ENCODE results near the gene ADGRL3.

Gene ADGRL3

DNA sequence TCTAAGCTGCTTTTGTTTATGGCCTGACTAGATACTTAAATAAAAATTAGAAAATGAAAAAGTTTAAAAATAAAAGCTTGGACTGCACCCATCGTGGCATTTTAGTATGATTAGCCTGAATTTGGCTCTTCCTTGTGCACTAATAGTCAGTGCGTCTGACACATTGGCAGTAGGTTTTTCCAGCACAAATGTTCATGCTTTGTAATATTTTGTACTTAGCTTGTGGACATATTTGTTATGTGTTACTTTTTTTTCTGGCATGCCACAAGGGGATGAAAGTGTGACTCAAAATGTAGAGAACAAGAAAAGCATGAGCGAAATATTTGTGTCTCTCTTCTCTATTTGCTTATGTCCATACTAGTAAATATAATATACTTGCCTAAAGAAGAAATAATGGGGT lies 359.3 kb downstream of the ADGRL3 start:
- intact Hi-C loops (cut with DNase I), result no loop called here
- no peak for DNase-seq

DNA sequence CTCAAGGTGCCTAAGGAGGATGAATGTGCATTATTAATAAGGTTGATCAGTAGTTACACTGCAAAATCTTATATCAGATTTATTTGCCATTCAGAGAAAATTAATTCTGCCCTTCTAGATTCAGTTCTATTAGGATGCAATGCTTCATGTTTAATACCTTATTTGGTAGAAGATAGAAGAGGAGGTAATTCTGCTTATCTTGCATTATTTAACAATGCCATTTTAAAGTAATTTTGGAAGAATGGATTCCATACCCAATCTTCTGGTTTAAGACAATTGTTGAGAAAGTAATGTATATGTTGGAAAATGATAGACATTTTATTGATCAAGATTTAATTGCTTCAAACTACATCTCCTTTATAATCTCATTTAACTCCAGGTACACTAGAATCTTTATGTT lies 360.9 kb downstream of the ADGRL3 start:
- DNase-seq, result no peak

GRCh38 chr4:61571761-61572559 lies 371.8 kb downstream of the ADGRL3 start:
- intact Hi-C loops (cut with DNase I), result no loop called here
- no peak for DNase-seq

More for the DNA sequence above, 360.9 kb downstream of the ADGRL3 start:
- intact Hi-C loops (cut with DNase I), result no loop called here

DNA sequence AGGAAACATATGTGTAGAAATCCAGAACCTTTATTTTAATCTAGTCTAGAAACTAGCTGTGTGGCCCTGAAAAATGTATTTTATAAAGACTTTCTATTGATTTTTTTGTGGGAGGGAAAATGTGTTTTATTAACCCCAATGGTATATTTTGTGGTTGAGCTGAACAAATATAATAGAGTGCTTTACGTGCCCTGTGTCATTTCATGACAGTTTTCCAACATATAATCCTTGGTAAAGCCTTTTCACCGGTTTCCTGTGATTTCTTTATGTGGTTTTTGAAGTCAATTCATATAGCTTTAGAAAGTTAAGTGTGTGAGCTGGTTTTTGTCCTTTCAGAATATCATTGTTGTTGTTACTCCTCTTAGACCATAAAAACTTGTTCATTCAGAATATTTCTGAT lies 375.7 kb downstream of the ADGRL3 start:
- DNase-seq, result no peak
- intact Hi-C loops (cut with DNase I), result no loop called here

GRCh38 chr4:61579786-61580185 lies 379.7 kb downstream of the ADGRL3 start:
- no peak for DNase-seq
- intact Hi-C loops (cut with DNase I), result no loop called here

DNA sequence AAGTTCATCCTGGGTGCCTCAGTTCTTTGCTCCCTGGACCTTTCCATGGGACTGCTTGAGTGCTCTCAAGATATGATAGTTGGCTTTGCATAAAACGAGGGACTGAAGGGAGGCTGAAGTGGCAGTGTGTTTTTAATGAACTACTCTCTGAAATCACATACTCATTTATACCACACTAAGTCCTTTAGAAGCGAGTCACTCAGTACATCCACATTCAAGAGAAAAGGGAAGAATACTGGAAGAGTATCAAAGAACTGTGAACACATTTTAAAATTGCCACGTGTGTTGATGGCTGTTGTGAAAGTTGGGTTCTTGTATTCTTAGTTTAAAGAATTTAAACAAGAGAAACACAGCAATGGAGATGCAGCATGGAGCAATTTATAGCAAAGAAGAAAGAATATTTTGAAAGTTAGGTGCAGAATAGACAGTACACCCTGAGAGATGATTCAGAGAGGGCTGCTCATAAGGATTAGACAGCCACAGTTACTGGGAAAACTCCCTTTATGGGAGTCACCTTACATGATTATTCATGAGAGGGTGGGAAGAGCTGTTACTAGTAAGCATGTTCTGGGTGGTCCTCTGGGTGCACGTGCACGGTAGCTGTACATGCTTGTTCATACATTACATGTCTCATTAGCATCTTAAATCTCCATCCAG lies 380.7 kb downstream of the ADGRL3 start:
- DNase-seq, result no peak
- intact Hi-C loops (cut with DNase I), result no loop called here

GRCh38 chr4:61583696-61584095 lies 383.6 kb downstream of the ADGRL3 start:
- no peak for DNase-seq
- intact Hi-C loops (cut with DNase I), result no loop called here

- intact Hi-C loops (cut with DNase I), result no loop called here
Observed at GRCh38 chr4:61588621-61589402, 388.7 kb downstream of the ADGRL3 start.

DNA sequence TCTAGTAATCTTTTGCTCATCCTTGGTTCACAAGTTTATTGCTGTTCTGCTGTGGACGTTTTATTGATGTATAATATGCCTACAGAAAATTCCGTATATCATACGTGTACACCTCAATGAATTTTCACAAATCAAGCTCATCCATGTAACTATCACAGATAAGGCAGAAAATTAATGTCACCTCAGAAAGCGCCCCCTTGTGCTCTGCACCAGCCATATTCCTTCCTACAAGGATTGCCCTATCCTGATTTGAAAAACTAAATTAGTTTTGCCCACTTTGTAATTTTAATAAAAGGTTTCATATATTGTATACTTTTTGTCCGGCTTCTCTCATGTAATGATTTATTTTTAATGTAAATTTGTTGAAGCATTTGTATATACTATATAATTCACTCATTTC lies 390.8 kb downstream of the ADGRL3 start:
- intact Hi-C loops (cut with DNase I), result no loop called here
- no peak for DNase-seq

More at GRCh38 chr4:61588621-61589402, 388.7 kb downstream of the ADGRL3 start:
- DNase-seq, result no peak

- intact Hi-C loops (cut with DNase I), result no loop called here
- DNase-seq, result no peak
Observed at GRCh38 chr4:61596606-61597340, 396.6 kb downstream of the ADGRL3 start.

- DNase-seq, result no peak
- intact Hi-C loops (cut with DNase I), result no loop called here
Observed at GRCh38 chr4:61603086-61603485, 403.0 kb downstream of the ADGRL3 start.

- no peak for DNase-seq
- intact Hi-C loops (cut with DNase I), result no loop called here
Observed at GRCh38 chr4:61604054-61604453, 403.9 kb downstream of the ADGRL3 start.

DNA sequence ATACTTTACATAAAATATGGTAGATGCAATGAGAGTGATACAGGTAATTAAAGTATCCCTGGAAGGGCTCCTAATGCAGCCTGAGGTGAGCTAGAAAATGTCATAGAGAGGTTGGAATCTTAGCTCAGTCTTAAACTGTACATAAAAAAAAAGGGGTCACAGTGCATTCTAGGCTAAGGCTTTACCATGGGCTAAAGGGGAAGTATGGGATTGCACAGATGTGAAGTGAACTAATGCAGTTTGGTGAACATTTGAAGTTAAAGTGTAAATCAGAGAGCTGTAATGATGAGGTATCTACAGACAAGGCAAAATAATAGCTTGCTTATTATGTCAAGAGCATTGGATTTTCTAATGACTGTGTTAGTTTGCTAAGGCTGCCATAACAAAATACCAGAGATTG lies 405.9 kb downstream of the ADGRL3 start:
- intact Hi-C loops (cut with DNase I), result no loop called here
- no peak for DNase-seq

DNA sequence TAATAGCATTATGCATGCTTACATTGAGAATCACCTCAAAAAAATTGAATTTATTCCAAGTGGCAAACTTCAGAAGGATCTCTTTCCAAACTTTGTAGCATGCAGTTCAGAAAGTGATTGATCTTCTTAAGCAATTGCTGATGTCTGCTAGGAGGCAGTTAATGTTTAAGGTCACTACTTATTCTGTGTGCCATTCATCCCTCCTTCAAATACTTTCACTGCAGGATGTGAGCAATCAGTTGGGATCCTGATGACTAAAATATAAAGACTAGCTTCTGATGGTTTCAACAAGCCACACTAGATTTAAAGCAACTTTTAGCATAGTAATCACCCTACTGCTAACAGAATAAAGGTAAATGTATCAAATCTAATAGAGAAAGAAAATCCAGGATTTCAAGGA lies 414.1 kb downstream of the ADGRL3 start:
- DNase-seq, result no peak
- intact Hi-C loops (cut with DNase I), result no loop called here

GRCh38 chr4:61619528-61619927 lies 419.4 kb downstream of the ADGRL3 start:
- no peak for DNase-seq
- intact Hi-C loops (cut with DNase I), result no loop called here

- intact Hi-C loops (cut with DNase I), result no loop called here
- no peak for DNase-seq
Observed at GRCh38 chr4:61628282-61628681, 428.2 kb downstream of the ADGRL3 start.

DNA sequence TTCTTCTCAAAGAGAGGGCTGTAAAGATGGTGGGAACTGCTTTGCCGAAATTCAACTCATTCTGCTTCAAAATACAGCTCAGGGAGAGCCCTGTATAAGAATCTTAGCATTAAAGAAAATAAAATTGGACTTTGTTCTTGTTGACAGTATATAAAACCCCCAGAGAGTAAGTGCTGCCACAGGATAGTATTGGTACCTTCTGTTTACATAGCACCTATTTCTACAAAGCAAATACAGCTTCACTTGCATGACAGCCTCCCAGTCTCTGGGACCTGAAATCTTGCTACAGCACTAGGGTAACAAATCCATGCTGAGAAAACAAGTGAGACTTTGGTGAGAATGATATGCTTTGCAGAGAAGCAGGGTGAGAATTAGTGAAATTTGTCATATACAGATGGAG lies 428.6 kb downstream of the ADGRL3 start:
- intact Hi-C loops (cut with DNase I), result no loop called here
- no peak for DNase-seq

DNA sequence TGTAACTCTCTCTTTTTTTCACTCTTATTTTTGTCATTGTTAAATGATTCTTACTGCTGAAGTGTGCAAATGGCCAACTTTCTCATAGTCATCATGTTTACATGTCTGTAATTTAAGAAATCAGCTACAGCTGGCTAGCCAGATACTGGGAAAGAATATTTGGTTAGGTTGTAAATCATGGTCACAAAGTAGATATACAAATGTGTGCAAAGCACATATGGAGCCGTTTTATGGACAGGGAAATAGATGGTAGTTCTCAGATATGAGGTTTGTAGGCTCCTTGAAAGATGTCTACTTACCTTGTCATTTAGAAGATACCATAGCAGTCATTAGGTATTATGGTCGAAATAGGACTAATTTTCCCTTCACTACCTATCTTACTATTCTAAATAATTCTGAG lies 430.4 kb downstream of the ADGRL3 start:
- intact Hi-C loops (cut with DNase I), result no loop called here
- no peak for DNase-seq

GRCh38 chr4:61638591-61638990 lies 438.5 kb downstream of the ADGRL3 start:
- DNase-seq, result no peak
- intact Hi-C loops (cut with DNase I), result no loop called here
